AG09319 (cell line): ENCODE measurements around the gene NHLH2.
A peak's percentile ranks its signal among the peaks of the same experiment; 100 is the strongest.

ENCODE experiments used
- DNase-seq: peaks from one replicate; pipeline ENCODE4 v3.0.0-alpha.2; 2010; ENCODE audit warnings: low read depth; ENCODE audit errors: extremely low read depth
- TF ChIP-seq, protein P1 (sequence below): IDR thresholded peaks from 2 replicates; pipeline ENCODE4 v1.5.1; 2011; ENCODE audit warnings: low read depth, mild to moderate bottlenecking, inconsistent platforms, low read length, moderate library complexity

NHLH2 gene

DNA sequence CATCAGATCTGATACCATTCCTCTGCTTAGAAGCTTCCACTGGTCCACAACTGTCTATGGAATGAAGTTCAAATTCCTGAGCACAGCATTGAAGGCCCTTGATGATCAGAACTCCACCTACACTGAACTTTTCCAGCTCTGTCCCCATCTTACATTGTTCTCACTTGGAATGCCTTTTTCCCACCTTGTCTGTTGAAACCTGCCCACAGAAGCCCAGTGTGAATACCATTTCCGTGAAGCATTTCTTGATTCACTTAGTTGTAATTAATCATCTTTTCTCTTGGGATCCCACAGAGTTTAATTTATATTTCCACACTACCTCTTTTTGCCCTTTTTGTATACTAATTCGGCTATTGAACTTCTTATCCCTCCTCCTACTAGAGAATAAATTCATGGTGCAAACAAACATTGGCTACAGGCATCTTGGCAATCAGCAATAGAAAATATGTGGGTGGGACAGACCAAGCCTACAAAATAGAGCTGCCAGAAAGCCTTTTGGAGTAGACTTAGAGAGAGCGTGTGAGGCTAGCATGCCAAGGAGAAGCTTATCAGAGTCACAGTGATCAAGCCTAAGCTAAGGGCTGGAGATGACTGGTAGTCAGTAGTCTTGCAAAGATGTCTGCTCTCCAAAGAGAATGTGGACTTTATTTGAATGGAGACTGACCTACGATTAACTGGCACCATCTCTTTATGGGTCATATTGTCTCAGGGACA, 26.1 kb downstream of the NHLH2 start:
- TF ChIP-seq, protein P1, sequence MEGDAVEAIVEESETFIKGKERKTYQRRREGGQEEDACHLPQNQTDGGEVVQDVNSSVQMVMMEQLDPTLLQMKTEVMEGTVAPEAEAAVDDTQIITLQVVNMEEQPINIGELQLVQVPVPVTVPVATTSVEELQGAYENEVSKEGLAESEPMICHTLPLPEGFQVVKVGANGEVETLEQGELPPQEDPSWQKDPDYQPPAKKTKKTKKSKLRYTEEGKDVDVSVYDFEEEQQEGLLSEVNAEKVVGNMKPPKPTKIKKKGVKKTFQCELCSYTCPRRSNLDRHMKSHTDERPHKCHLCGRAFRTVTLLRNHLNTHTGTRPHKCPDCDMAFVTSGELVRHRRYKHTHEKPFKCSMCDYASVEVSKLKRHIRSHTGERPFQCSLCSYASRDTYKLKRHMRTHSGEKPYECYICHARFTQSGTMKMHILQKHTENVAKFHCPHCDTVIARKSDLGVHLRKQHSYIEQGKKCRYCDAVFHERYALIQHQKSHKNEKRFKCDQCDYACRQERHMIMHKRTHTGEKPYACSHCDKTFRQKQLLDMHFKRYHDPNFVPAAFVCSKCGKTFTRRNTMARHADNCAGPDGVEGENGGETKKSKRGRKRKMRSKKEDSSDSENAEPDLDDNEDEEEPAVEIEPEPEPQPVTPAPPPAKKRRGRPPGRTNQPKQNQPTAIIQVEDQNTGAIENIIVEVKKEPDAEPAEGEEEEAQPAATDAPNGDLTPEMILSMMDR = no peak
- DNase-seq = no peak

- TF ChIP-seq, protein P1 = no peak
- no peak for DNase-seq
Observed at GRCh38 chr1:115813727-115814126, 27.2 kb downstream of the NHLH2 start.

DNA sequence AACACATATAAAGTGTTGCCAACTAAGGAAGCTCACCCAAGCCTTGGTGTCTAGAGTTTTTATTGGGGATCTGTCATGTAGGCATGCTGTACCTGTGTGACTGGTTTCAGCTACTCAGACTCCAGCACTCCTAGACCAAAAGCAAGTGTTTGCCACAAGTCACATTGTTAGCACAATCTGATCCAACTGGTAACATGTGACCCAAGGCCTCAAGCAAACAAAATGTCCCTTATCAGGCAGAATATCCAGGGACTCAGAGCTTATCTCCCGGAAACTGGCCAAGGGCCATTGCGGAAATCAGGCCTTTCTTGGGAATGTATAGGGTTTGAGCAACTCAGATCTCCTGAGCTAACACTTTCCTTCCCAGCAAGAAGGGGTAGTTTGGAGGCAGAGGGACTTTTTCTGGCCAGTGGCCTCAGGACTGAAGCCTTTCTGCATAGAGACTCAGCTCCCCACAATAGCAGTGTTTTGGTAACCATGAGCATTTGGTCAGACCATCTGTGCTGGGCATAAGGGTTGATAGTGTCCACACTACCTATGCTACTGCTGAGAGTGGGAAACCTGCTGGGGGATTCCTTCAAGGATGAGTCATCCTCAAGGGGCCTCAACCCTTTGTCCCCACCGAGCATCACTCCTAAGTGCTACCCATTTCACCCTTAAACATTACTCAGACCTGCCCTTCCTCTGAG, 29.6 kb downstream of the NHLH2 start:
- TF ChIP-seq, protein P1 = no peak
- no peak for DNase-seq

GRCh38 chr1:115810609-115811008, 30.3 kb downstream of the NHLH2 start:
- DNase-seq = no peak
- TF ChIP-seq, protein P1 = no peak

- no peak for DNase-seq
- TF ChIP-seq, protein P1 = no peak
Observed at GRCh38 chr1:115809847-115810246, 31.1 kb downstream of the NHLH2 start.

DNA sequence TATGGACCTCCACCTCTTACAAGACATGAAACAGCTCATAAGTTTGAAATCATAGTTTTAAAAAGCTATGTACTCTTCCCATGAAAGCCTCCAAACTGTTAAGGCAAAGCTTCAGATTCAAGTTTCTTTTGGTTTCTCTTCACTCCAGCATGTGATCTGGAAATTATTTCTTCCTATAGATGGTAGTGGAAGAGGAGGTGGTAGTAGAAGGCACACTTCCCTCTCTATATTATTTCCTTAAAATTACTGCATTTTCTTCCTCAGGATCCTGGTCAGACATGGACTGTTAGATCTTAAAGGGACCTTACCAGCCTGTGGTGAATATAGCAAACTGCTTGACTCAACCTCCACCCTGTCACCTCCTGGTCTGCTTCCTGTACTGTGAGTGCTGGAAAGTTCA, 31.9 kb downstream of the NHLH2 start:
- TF ChIP-seq, protein P1 = no peak
- no peak for DNase-seq

DNA sequence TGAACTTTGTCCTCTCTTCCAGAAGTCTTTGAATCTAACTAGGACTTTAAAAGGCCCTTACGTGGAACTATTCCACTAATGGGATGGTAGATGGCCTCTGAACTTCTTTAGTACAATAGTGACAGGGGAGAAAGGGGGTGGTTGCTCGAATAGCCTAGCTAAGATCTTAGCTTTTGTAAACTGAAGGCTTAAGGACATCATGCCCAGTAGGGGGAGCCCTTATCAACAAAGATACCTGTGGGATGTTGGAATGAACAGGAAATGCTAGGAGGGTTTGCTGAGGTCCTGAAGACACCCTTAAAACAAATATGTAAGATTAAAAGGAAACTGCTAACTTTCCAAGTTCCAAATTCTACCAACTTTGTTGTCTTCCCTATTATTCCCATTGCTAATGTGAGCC, 33.2 kb downstream of the NHLH2 start:
- TF ChIP-seq, protein P1 = peak; percentile 82
- DNase-seq = peak; percentile 56
